Measurements from ENCODE around the gene DDX1. TPM values are rescaled to one million over a fixed set of nuclear protein-coding genes. Genes with fewer than 3 reads are reported as not detected.

The DDX1 gene
- total RNA-seq, 2 experiments from 2014 or later = 42.7 to 91.8 TPM

- TF ChIP-seq EZH2phosphoT487 (IDR thresholded peaks at IDR 0.05; ENCODE audit: borderline replicate concordance, low read depth, low read length) (no peak), CTCF (conservative IDR thresholded peaks at IDR 0.05; ENCODE audit: low read length) (no peak)
- intact Hi-C loops (cut with micrococcal nuclease; ENCODE audit: unreplicated experiment) = no loop called here
- POLR2A ChIA-PET = no interaction called here
Observed at GRCh38 chr2:15670981-15671380, 79.3 kb downstream of the DDX1 start.

GRCh38 chr2:15671409-15671808, 79.7 kb downstream of the DDX1 start:
- Histone ChIP-seq H3K9me2 (ENCODE audit: insufficient read depth, low read length) (no peaks in the 10 kb centered on the region), H3K4me2 (ENCODE audit: low read length) (no peak overlapping the region), H3K9me3 (ENCODE audit: low read length) (no peaks in the 10 kb centered on the region), H4K20me1 (ENCODE audit: insufficient read depth, low read length) (no peaks in the 10 kb centered on the region), H3K4me1 (ENCODE audit: insufficient read depth, low read length, poor library complexity, severe bottlenecking) (no peaks in the 10 kb centered on the region), H2AFZ (ENCODE audit: low read length) (no peak overlapping the region), H3K4me3 (ENCODE audit: low read depth, low read length, poor library complexity, severe bottlenecking) (no peak overlapping the region), H3K27ac (ENCODE audit: low read depth, low read length, poor library complexity, severe bottlenecking) (no peak overlapping the region), H3K79me2 (ENCODE audit: insufficient read depth, low read depth, low read length) (no peaks in the 10 kb centered on the region), H3K36me3 (ENCODE audit: insufficient read depth, low read length) (no peaks in the 10 kb centered on the region)
- intact Hi-C loops (cut with micrococcal nuclease; ENCODE audit: unreplicated experiment) = no loop called here
- DNase-seq (ENCODE audit: low spot score) = no peak
- TF ChIP-seq CTCF (conservative IDR thresholded peaks at IDR 0.05; ENCODE audit: low read length) (no peak), EZH2phosphoT487 (IDR thresholded peaks at IDR 0.05; ENCODE audit: borderline replicate concordance, low read depth, low read length) (no peak)
- BruUV-seq (replicated peaks) = no TSS peak
- POLR2A ChIA-PET = no interaction called here
- CTCF ChIA-PET (ENCODE audit: unreplicated experiment) = no interaction called here

More at GRCh38 chr2:15670981-15671380, 79.3 kb downstream of the DDX1 start:
- DNase-seq (ENCODE audit: low spot score) = no peak
- Histone ChIP-seq H3K4me1 (ENCODE audit: insufficient read depth, low read length, poor library complexity, severe bottlenecking) (no peaks in the 10 kb centered on the region), H3K27ac (ENCODE audit: low read depth, low read length, poor library complexity, severe bottlenecking) (no peak overlapping the region), H3K36me3 (ENCODE audit: insufficient read depth, low read length) (no peaks in the 10 kb centered on the region), H3K9me3 (ENCODE audit: low read length) (no peaks in the 10 kb centered on the region), H4K20me1 (ENCODE audit: insufficient read depth, low read length) (no peaks in the 10 kb centered on the region), H3K79me2 (ENCODE audit: insufficient read depth, low read depth, low read length) (no peaks in the 10 kb centered on the region), H3K4me2 (ENCODE audit: low read length) (no peak overlapping the region), H2AFZ (ENCODE audit: low read length) (no peak overlapping the region), H3K9me2 (ENCODE audit: insufficient read depth, low read length) (no peaks in the 10 kb centered on the region), H3K4me3 (ENCODE audit: low read depth, low read length, poor library complexity, severe bottlenecking) (no peak overlapping the region)
- BruUV-seq (replicated peaks) = no TSS peak
- CTCF ChIA-PET (ENCODE audit: unreplicated experiment) = no interaction called here

DNA sequence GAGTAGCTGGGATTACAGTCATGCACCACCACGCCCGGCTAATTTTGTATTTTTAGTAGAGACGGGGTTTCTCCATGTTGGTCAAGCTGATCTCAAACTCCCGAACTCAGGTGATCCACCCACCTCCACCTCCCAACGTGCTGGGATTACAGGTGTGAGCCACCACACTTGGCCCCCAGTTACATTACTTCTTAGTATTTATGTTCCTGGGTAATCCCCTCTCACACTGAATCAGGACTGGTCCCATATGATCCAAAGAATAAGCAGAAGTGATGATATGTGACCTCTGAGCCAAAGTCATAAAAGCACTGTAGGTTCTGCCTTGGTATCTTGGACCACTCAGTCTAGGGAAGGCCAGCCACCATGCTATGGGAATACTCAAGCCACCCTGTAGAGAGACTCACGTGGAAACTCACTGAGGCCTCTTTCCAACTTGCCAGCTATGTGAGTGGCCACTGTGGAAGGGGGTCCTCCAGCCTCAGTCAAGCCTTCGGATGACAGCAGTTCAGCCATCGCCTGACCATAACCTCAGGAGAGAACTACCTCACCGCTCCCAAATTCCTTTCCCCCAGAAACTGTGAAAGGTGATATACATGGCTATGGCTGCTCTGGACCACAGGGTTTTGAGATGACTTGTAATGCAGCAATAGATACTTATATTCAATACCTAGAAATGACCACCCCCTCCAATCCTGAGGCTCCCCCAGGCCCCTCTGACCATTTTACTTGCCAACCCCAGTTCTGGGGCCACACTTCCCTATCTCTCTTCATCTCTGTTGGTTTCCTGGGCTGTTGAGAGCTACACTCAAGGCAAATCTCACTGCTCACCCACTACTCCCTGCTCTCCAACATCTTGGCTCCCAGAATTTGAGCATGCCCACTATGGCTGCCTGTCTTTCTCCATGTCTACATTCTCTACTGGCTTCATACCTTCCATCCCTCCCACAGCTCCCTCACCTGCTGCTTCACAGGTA, 80.5 kb downstream of the DDX1 start:
- Histone ChIP-seq H3K36me3 (ENCODE audit: insufficient read depth, low read length) (no peaks in the 10 kb centered on the region), H3K9me3 (ENCODE audit: low read length) (no peaks in the 10 kb centered on the region), H3K27ac (ENCODE audit: low read depth, low read length, poor library complexity, severe bottlenecking) (no peak overlapping the region), H3K4me2 (ENCODE audit: low read length) (no peak overlapping the region), H3K79me2 (ENCODE audit: insufficient read depth, low read depth, low read length) (no peaks in the 10 kb centered on the region), H4K20me1 (ENCODE audit: insufficient read depth, low read length) (no peaks in the 10 kb centered on the region), H3K9me2 (ENCODE audit: insufficient read depth, low read length) (no peaks in the 10 kb centered on the region), H3K4me1 (ENCODE audit: insufficient read depth, low read length, poor library complexity, severe bottlenecking) (no peaks in the 10 kb centered on the region), H3K4me3 (ENCODE audit: low read depth, low read length, poor library complexity, severe bottlenecking) (no peak overlapping the region), H2AFZ (ENCODE audit: low read length) (no peak overlapping the region)
- BruUV-seq (replicated peaks) = no TSS peak
- intact Hi-C loops (cut with micrococcal nuclease; ENCODE audit: unreplicated experiment) = no loop called here
- CTCF ChIA-PET (ENCODE audit: unreplicated experiment) = no interaction called here
- POLR2A ChIA-PET = no interaction called here
- TF ChIP-seq CTCF (conservative IDR thresholded peaks at IDR 0.05; ENCODE audit: low read length) (no peak), EZH2phosphoT487 (IDR thresholded peaks at IDR 0.05; ENCODE audit: borderline replicate concordance, low read depth, low read length) (no peak)
- no peak for DNase-seq (ENCODE audit: low spot score)
